T-helper 2 cell treated with Interferon-gamma antibody and Interleukin-4, amounts not matched to agents 5 μg/mL and 100 μg/mL, for 36 hours (primary cell): ENCODE results near the gene FAM210A.

ENCODE experiments used
- DNase-seq: peaks from one replicate; pipeline ENCODE4 v3.0.0; 2021; ENCODE audit warnings: low spot score
- H3K27ac Mint-ChIP-seq: one replicate; pipeline ENCODE4 v1.8.0; 2021; ENCODE audit warnings: mild to moderate bottlenecking, mixed read lengths
- H3K27me3 Mint-ChIP-seq: one replicate; pipeline ENCODE4 v1.8.0; 2021; ENCODE audit warnings: low read depth, mixed read lengths
- H3K36me3 Mint-ChIP-seq: one replicate; pipeline ENCODE4 v1.8.0; 2021; ENCODE audit warnings: low read depth, mixed read lengths
- H3K4me1 Mint-ChIP-seq: one replicate; pipeline ENCODE4 v1.8.0; 2021; ENCODE audit warnings: low read depth, mixed read lengths
- H3K4me3 Mint-ChIP-seq: one replicate; pipeline ENCODE4 v1.8.0; 2022; ENCODE audit warnings: mild to moderate bottlenecking, moderate library complexity, mixed read lengths
- H3K9me3 Mint-ChIP-seq: one replicate; pipeline ENCODE4 v1.8.0; 2021; ENCODE audit warnings: mixed read lengths

FAM210A gene

GRCh38 chr18:13626544-13626908 lies 99.8 kb downstream of the FAM210A start:
- H3K36me3 Mint-ChIP-seq, result peaks cover 4% of the 10 kb centered on the region
- no peaks in the 10 kb centered on the region for H3K27me3 Mint-ChIP-seq
- DNase-seq, result no peak
- peaks cover 16% of the 10 kb centered on the region for H3K4me1 Mint-ChIP-seq
- H3K9me3 Mint-ChIP-seq, result no peaks in the 10 kb centered on the region
- H3K4me3 Mint-ChIP-seq, result no peak overlapping the region
- no peak overlapping the region for H3K27ac Mint-ChIP-seq

- Mint-ChIP-seq H3K9me3 (no peaks in the 10 kb centered on the region), H3K4me1 (peaks cover 16% of the 10 kb centered on the region), H3K27ac (no peak overlapping the region), H3K27me3 (no peaks in the 10 kb centered on the region), H3K4me3 (no peak overlapping the region), H3K36me3 (peaks cover 4% of the 10 kb centered on the region)
- DNase-seq, result no peak
These were observed 100.4 kb downstream of the FAM210A start for GRCh38 chr18:13625843-13626543.

- Mint-ChIP-seq H3K9me3 (no peaks in the 10 kb centered on the region), H3K4me1 (peaks cover 16% of the 10 kb centered on the region), H3K27me3 (no peaks in the 10 kb centered on the region), H3K27ac (no peak overlapping the region), H3K36me3 (peaks cover 4% of the 10 kb centered on the region), H3K4me3 (no peak overlapping the region)
- no peak for DNase-seq
These were observed 101.0 kb downstream of the FAM210A start for GRCh38 chr18:13625355-13625754.

GRCh38 chr18:13624563-13625237 lies 101.7 kb downstream of the FAM210A start:
- Mint-ChIP-seq H3K27me3 (no peaks in the 10 kb centered on the region), H3K9me3 (no peaks in the 10 kb centered on the region), H3K27ac (no peak overlapping the region), H3K4me3 (no peak overlapping the region), H3K36me3 (peaks cover 4% of the 10 kb centered on the region), H3K4me1 (peaks cover 12% of the 10 kb centered on the region)
- no peak for DNase-seq

GRCh38 chr18:13623871-13624270 lies 102.5 kb downstream of the FAM210A start:
- Mint-ChIP-seq H3K27ac (no peak overlapping the region), H3K36me3 (peaks cover 4% of the 10 kb centered on the region), H3K9me3 (no peaks in the 10 kb centered on the region), H3K4me3 (no peak overlapping the region), H3K4me1 (peaks cover 7% of the 10 kb centered on the region), H3K27me3 (no peaks in the 10 kb centered on the region)
- no peak for DNase-seq

GRCh38 chr18:13623348-13623747 lies 103.0 kb downstream of the FAM210A start:
- no peaks in the 10 kb centered on the region for H3K9me3 Mint-ChIP-seq
- H3K27me3 Mint-ChIP-seq, result no peaks in the 10 kb centered on the region
- H3K4me1 Mint-ChIP-seq, result peaks cover 7% of the 10 kb centered on the region
- no peak overlapping the region for H3K4me3 Mint-ChIP-seq
- no peak for DNase-seq
- H3K27ac Mint-ChIP-seq, result no peak overlapping the region
- H3K36me3 Mint-ChIP-seq, result peaks cover 4% of the 10 kb centered on the region

GRCh38 chr18:13622751-13623150 lies 103.6 kb downstream of the FAM210A start:
- no peaks in the 10 kb centered on the region for H3K9me3 Mint-ChIP-seq
- peaks cover 11% of the 10 kb centered on the region for H3K4me1 Mint-ChIP-seq
- no peak for DNase-seq
- no peak overlapping the region for H3K4me3 Mint-ChIP-seq
- peaks cover 4% of the 10 kb centered on the region for H3K36me3 Mint-ChIP-seq
- no peak overlapping the region for H3K27ac Mint-ChIP-seq
- no peaks in the 10 kb centered on the region for H3K27me3 Mint-ChIP-seq

GRCh38 chr18:13621886-13622619 lies 104.3 kb downstream of the FAM210A start:
- Mint-ChIP-seq H3K4me1 (peaks cover 16% of the 10 kb centered on the region), H3K27ac (no peak overlapping the region)
- DNase-seq, result no peak

GRCh38 chr18:13621446-13621849 lies 104.9 kb downstream of the FAM210A start:
- H3K27me3 Mint-ChIP-seq, result no peaks in the 10 kb centered on the region
- no peak for DNase-seq
- H3K4me3 Mint-ChIP-seq, result no peak overlapping the region
- peaks cover 19% of the 10 kb centered on the region for H3K4me1 Mint-ChIP-seq
- H3K9me3 Mint-ChIP-seq, result no peaks in the 10 kb centered on the region
- H3K27ac Mint-ChIP-seq, result no peak overlapping the region
- H3K36me3 Mint-ChIP-seq, result peaks cover 4% of the 10 kb centered on the region

More at GRCh38 chr18:13621886-13622619, 104.3 kb downstream of the FAM210A start:
- H3K36me3 Mint-ChIP-seq, result peaks cover 4% of the 10 kb centered on the region
- H3K9me3 Mint-ChIP-seq, result no peaks in the 10 kb centered on the region
- H3K4me3 Mint-ChIP-seq, result no peak overlapping the region
- no peaks in the 10 kb centered on the region for H3K27me3 Mint-ChIP-seq

GRCh38 chr18:13620818-13621445 lies 105.4 kb downstream of the FAM210A start:
- peaks cover 4% of the 10 kb centered on the region for H3K36me3 Mint-ChIP-seq
- DNase-seq, result no peak
- no peak overlapping the region for H3K27ac Mint-ChIP-seq
- H3K27me3 Mint-ChIP-seq, result no peaks in the 10 kb centered on the region
- H3K4me3 Mint-ChIP-seq, result no peak overlapping the region
- H3K9me3 Mint-ChIP-seq, result no peaks in the 10 kb centered on the region
- H3K4me1 Mint-ChIP-seq, result peaks cover 21% of the 10 kb centered on the region

- Mint-ChIP-seq H3K36me3 (peaks cover 4% of the 10 kb centered on the region), H3K27ac (no peak overlapping the region), H3K4me1 (peaks cover 27% of the 10 kb centered on the region), H3K27me3 (no peaks in the 10 kb centered on the region), H3K9me3 (no peaks in the 10 kb centered on the region), H3K4me3 (no peak overlapping the region)
- no peak for DNase-seq
These were observed 106.1 kb downstream of the FAM210A start for GRCh38 chr18:13620206-13620672.

GRCh38 chr18:13619505-13620205 lies 106.7 kb downstream of the FAM210A start:
- Mint-ChIP-seq H3K9me3 (no peaks in the 10 kb centered on the region), H3K4me3 (no peak overlapping the region), H3K27ac (no peak overlapping the region), H3K27me3 (no peaks in the 10 kb centered on the region), H3K36me3 (peaks cover 4% of the 10 kb centered on the region), H3K4me1 (peaks cover 30% of the 10 kb centered on the region)
- no peak for DNase-seq

- Mint-ChIP-seq H3K27ac (no peak overlapping the region), H3K9me3 (no peaks in the 10 kb centered on the region), H3K4me1 (peaks cover 36% of the 10 kb centered on the region), H3K27me3 (no peaks in the 10 kb centered on the region), H3K4me3 (no peak overlapping the region), H3K36me3 (peaks cover 4% of the 10 kb centered on the region)
- no peak for DNase-seq
These were observed 107.5 kb downstream of the FAM210A start for GRCh38 chr18:13618760-13619438.
